GM19043 (cell line): Measurements from ENCODE around the gene USP16.
"Not testable (repeated sequence)": the region's sequence is repeated elsewhere in the genome, so short reads cannot be mapped to it uniquely, and the experiment has no call there.

Experiments
- ATAC-seq: cut with Tn5 transposase; IDR thresholded peaks from one replicate; pipeline ENCODE4 v1.9.1; 2021; ENCODE audit warnings: low read depth; ENCODE audit not compliant: unreplicated experiment

Gene USP16

GRCh38 chr21:29024474-29025327 lies at the start of gene USP16:
Gene USP16 (plus strand): TSS chr21:29024668. CDS start chr21:29027914, 3,246 bp downstream.
- peak; percentile 97 for ATAC-seq

- ATAC-seq: no peak
Observed at GRCh38 chr21:28975397-28975796, 49.1 kb upstream of the USP16 start.

DNA sequence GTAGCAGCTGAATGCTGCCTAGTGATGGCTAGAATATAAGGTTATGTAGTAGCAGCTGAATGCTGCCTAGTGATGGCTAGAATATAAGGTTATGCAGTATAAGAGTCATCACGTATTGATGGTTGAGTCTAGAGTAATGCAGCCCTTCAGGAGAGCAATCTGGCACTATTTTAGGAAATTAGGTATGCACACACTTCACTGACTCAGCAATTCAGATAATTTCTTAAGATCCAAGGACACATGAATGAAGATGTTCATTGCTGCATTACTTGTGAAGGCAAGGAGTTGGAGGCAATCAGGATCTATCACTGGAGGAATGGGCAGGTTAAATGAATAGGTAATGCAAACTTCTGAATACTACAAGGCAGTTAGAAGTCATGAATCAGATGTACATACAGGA lies 45.4 kb upstream of the USP16 start:
- ATAC-seq: no peak

DNA sequence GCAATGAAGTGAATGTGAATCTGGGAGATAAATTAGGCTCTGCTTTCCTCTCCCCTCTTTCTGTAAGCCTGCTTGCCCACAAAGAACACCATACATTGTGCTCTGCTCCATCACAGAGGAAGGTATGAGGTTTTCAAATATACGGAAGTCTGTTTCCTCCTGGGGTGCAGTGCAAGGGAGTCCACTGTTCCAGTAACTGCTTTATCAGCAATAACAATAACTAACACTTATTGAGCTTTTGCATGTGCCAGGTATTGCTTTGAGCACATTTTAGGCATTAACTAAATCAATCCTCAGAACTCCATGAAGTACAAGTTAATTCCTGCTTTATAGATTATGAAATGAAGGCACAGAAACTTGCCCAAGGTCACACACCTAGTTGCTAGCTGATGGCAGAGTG lies 41.8 kb upstream of the USP16 start:
- no peak for ATAC-seq

- no peak for ATAC-seq
Observed at GRCh38 chr21:28986677-28987076, 37.8 kb upstream of the USP16 start.

DNA sequence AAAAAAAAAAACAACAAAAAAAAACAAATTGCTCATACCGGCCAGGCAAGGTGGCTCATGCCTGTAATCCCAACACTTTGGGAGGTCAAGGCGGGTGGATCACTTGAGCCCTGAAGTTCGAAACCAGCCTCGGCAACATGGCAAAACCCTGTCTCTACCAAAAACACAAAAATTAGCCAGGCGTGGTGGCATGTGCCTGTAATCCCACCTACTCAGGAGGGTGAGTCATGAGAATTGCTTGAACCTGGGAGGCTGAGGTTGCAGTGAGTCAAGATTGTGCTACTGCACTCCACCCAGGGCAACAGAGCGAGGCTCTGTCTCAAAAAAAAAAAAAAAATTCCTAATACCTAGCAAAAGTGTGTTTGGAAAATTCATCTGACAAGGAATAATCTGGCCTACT lies 36.3 kb upstream of the USP16 start:
- not testable (repeated sequence) for ATAC-seq

GRCh38 chr21:28991861-28992525 lies 32.5 kb upstream of the USP16 start:
- no peak for ATAC-seq

DNA sequence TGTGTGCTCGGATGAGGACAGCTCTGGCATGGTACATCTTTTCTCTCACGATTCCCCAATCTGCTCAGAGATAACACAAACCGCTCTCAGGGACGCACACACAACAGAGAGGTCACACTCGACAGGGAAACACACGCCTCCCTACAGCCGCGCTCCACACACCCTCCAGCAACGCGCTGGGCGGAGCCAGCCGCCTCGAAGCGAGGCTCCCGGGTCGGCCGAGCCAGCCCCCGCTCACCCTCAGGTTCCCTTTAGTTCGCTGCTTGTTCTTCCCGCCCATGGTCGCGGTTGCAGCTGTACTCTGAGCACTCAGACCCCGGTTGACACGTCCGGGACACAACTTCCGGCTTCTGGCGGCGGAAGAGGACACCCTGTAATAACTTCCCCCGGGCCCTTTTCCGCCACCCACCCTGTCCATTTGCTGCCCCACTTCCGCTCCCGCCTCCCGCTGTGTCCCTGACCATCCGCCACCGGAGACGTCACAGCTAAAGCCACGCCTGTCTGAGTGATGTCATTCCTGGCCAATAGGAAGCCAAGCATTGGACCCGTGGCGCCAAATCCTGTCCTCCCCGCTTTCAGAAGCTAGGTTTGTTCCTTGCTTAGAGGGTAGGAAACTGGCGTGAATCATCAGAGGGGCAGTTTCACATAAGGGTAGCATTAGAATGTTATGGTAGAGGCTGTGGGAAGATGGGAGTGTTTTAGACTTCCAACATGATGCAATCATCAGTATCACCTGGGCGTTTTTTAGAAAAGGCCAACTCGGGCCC lies 31.8 kb upstream of the USP16 start, which contains the start of gene LTN1:
LTN1 (minus strand) TSS at position 352 of the 767 bp plus-strand sequence; CDS start at position 280, 72 bp downstream.
- peak; percentile 98 for ATAC-seq

DNA sequence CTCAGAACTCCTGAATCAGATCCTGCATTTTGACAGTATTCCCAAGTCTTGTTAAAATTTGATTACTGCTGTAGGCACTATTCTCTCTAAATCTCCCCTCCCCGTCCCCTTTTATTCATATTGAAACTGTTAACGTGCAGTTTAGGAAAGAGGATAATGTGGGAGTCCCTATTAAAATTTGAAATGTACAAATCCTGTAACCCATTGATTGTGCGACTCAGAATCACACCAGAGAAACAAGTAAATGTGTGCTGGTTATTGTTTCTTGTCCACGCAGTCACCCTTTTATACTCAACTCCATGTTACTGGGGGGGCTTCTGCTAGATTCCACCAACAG lies 31.2 kb upstream of the USP16 start:
- no peak for ATAC-seq

GRCh38 chr21:29002442-29003144 lies 21.9 kb upstream of the USP16 start:
- ATAC-seq: peak; percentile 100

- no peak for ATAC-seq
Observed at GRCh38 chr21:29005696-29006095, 18.8 kb upstream of the USP16 start.

DNA sequence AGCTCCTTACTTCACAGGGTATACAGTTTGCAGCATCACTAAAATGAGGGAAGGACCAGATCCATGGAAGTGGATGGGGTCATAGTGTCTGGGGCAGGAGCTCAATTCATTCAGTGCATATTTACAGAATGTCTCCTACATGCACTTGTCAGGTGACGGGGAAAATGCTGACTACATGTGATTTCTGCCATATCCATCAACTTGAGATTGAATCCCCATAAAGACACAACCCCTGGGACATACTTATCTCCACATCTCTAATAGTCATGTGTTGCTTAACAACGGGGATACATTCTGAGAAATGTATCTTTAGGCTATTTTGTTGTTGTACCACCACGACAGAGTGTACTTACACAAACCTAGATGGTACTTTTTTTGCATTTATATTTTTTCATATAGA lies 17.3 kb upstream of the USP16 start:
- no peak for ATAC-seq

DNA sequence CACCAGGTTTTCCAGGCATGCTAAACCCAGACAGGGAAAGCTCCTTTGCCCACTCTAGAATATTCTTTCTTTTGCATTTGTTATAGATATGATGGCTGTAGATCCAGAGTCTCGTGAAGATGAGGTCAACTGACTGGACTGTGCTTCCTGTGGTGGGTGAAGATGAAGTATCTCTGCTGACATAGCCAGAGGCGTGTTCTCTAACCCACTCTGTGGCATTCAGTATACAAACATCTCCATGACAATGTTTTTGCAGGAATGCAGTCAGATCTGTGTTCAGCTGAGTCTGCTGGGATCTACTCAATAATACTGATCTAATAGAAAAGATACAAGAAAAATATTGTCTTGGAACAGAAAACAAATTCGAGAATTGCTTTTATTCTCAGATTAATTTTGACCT lies 16.7 kb upstream of the USP16 start:
- no peak for ATAC-seq

- ATAC-seq: no peak
Observed at GRCh38 chr21:29008367-29008766, 16.1 kb upstream of the USP16 start.

DNA sequence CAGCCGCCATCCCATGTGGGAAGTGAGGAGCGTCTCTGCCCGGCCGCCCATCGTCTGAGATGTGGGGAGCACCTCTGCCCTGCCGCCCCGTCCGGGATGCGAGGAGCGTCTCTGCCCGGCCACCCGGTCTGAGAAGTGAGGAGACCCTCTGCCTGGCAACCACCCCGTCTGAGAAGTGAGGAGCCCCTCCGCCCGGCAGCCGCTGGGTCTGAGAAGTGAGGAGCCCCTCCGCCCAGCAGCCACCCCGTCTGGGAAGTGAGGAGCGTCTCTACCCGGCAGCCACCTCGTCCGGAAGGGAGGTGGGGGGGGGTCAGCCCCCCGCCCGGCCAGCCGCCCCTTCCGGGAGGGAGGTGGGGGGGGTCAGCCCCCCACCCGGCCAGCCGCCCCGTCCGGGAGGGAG lies 13.2 kb upstream of the USP16 start:
- ATAC-seq: not testable (repeated sequence)

- ATAC-seq: no peak
Observed at GRCh38 chr21:29017639-29018237, 6.7 kb upstream of the USP16 start.

DNA sequence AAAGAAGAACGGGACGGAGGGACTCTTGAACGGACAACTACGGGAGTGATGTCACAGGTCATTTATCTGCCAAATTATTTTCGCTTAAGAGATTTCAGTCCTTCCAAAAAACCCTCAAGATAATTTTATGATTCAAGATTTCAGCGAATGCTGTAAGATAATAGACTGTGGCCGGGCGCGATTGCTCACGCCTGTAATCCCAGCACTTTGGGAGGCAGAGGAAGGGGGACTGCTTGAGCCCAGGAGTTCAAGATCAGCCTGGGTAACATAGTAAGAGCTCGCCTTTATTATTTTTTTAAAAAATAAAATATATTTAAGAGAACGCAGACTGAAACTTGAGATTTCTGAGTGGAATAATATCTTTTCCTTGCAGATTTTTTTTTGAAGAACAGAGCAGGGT lies 5.9 kb upstream of the USP16 start:
- no peak for ATAC-seq

- no peak for ATAC-seq
Observed at GRCh38 chr21:29022166-29022565, 2.3 kb upstream of the USP16 start.

- ATAC-seq: no peak
Observed at GRCh38 chr21:29025328-29025713, 853 bp downstream of the USP16 start.

DNA sequence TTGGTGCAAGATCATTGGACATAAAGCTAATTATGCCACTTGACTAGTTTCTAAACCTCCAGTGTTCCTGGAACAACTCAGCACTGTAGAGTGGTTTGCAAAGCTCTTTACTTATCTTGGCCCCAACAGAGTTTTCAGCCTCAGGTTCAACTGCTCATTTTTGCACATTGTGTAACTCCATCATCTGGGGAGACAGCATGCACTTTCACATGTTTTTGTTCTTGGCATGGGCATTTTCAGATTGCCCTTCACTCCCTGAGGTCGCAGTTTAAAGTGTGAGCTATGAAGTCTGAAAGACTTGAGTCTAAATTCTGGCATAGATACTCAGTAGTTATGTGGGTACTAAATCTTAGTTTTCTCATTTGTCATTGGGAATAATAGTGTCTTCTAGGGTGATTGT lies 5.1 kb downstream of the USP16 start:
- ATAC-seq: no peak
